Neural cell (in vitro differentiated cells): ENCODE measurements around the gene GNG14.

ENCODE experiments used
- EP300 ChIP-seq: fragments of 450-650 bp; conservative IDR thresholded peaks from 2 replicates; pipeline ENCODE4 v1.6.1; 2014; ENCODE audit warnings: antibody characterized with exemption, mild to moderate bottlenecking, moderate library complexity; ENCODE audit not compliant: poor library complexity, severe bottlenecking
- EZH2 ChIP-seq: fragments of 200-600, 300-800 bp; shearing (Covaris generic), sonication (generic); IDR thresholded peaks from 2 replicates; pipeline ENCODE4 v1.6.1; 2014; ENCODE audit warnings: antibody characterized with exemption, low read length, borderline replicate concordance, mild to moderate bottlenecking; ENCODE audit not compliant: insufficient read depth, poor library complexity, severe bottlenecking
- MXI1 ChIP-seq: fragments of 450-650 bp; conservative IDR thresholded peaks from 2 replicates; pipeline ENCODE4 v1.6.1; 2014; ENCODE audit warnings: antibody characterized with exemption, mild to moderate bottlenecking; ENCODE audit not compliant: poor library complexity, severe bottlenecking
- POLR2AphosphoS5 ChIP-seq: IDR thresholded peaks from 2 replicates; pipeline ENCODE4 v1.6.1; 2012
- RAD21 ChIP-seq: fragments of 450-650 bp; conservative IDR thresholded peaks from 2 replicates; pipeline ENCODE4 v1.6.1; 2014; ENCODE audit warnings: antibody characterized with exemption, mild to moderate bottlenecking, moderate library complexity
- SMC3 ChIP-seq: fragments of 450-650 bp; conservative IDR thresholded peaks from 2 replicates; pipeline ENCODE4 v1.6.1; 2014; ENCODE audit warnings: antibody characterized with exemption, mild to moderate bottlenecking, moderate library complexity; ENCODE audit not compliant: poor library complexity
- TAF1 ChIP-seq: IDR thresholded peaks from 2 replicates; pipeline ENCODE4 v1.6.1; 2012; ENCODE audit warnings: low read depth
- TF ChIP-seq, protein P1 (sequence below): fragments of 450-650 bp; IDR thresholded peaks from 2 replicates; pipeline ENCODE4 v1.5.1; 2014; ENCODE audit warnings: antibody characterized with exemption, mild to moderate bottlenecking, moderate library complexity; ENCODE audit not compliant: poor library complexity, severe bottlenecking
- TF ChIP-seq, protein P2 (sequence below): IDR thresholded peaks from 2 replicates; pipeline ENCODE4 v1.6.1; 2012; ENCODE audit warnings: borderline replicate concordance

DNA sequence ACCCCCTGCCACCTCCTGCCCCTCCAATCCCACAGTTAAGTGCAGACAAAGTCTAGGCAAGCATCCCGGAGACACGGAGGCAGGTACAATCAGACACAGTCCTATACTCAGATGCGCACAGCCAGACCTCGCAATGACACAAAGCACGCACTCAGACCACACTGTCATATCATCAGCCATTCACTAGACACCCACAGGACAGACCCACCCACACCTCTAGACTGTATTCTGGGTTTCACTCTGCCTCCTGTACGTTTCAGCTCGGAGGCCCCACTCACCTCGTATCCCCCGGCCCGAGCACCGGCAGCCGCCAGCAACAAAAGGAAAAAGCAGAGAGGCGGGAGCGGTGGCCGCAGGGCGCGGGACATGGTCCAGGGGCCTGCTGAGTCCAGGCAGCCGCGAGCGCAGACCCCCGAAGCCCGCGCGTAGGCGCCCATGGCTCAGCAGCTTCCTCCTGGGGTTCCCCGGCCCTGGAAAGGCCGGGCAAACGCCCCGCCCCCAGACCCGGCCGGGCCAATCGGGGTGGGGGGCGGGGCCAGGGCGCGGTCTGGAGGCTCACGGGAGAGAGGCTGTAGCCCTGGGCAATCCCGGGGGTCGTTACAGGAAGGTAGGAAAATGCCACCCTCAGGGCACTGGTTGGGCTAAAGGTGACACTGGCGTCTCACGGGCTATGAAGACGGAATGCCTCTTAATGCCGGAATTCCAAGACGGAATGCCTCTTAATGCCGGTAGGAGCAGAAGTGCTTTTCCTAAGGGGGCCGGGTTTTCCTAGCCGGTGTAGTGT, 21.3 kb upstream of the GNG14 start, which contains the start of the genes MAN2B1 and WDR83:
- TF ChIP-seq, protein P1, sequence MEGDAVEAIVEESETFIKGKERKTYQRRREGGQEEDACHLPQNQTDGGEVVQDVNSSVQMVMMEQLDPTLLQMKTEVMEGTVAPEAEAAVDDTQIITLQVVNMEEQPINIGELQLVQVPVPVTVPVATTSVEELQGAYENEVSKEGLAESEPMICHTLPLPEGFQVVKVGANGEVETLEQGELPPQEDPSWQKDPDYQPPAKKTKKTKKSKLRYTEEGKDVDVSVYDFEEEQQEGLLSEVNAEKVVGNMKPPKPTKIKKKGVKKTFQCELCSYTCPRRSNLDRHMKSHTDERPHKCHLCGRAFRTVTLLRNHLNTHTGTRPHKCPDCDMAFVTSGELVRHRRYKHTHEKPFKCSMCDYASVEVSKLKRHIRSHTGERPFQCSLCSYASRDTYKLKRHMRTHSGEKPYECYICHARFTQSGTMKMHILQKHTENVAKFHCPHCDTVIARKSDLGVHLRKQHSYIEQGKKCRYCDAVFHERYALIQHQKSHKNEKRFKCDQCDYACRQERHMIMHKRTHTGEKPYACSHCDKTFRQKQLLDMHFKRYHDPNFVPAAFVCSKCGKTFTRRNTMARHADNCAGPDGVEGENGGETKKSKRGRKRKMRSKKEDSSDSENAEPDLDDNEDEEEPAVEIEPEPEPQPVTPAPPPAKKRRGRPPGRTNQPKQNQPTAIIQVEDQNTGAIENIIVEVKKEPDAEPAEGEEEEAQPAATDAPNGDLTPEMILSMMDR, result no peak
- TF ChIP-seq POLR2AphosphoS5 (peak; percentile 52), TAF1 (no peak), MXI1 (peak; percentile 55), EP300 (no peak), RAD21 (peak; percentile 38), EZH2 (no peak), SMC3 (peak; percentile 59)
- TF ChIP-seq, protein P2, sequence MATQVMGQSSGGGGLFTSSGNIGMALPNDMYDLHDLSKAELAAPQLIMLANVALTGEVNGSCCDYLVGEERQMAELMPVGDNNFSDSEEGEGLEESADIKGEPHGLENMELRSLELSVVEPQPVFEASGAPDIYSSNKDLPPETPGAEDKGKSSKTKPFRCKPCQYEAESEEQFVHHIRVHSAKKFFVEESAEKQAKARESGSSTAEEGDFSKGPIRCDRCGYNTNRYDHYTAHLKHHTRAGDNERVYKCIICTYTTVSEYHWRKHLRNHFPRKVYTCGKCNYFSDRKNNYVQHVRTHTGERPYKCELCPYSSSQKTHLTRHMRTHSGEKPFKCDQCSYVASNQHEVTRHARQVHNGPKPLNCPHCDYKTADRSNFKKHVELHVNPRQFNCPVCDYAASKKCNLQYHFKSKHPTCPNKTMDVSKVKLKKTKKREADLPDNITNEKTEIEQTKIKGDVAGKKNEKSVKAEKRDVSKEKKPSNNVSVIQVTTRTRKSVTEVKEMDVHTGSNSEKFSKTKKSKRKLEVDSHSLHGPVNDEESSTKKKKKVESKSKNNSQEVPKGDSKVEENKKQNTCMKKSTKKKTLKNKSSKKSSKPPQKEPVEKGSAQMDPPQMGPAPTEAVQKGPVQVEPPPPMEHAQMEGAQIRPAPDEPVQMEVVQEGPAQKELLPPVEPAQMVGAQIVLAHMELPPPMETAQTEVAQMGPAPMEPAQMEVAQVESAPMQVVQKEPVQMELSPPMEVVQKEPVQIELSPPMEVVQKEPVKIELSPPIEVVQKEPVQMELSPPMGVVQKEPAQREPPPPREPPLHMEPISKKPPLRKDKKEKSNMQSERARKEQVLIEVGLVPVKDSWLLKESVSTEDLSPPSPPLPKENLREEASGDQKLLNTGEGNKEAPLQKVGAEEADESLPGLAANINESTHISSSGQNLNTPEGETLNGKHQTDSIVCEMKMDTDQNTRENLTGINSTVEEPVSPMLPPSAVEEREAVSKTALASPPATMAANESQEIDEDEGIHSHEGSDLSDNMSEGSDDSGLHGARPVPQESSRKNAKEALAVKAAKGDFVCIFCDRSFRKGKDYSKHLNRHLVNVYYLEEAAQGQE, result peak; percentile 52
